ENCODE measurements around the gene PTPRK.

GRCh38 chr6:127969701-127970100, 550.7 kb downstream of the PTPRK start:
- TF ChIP-seq, protein P1, sequence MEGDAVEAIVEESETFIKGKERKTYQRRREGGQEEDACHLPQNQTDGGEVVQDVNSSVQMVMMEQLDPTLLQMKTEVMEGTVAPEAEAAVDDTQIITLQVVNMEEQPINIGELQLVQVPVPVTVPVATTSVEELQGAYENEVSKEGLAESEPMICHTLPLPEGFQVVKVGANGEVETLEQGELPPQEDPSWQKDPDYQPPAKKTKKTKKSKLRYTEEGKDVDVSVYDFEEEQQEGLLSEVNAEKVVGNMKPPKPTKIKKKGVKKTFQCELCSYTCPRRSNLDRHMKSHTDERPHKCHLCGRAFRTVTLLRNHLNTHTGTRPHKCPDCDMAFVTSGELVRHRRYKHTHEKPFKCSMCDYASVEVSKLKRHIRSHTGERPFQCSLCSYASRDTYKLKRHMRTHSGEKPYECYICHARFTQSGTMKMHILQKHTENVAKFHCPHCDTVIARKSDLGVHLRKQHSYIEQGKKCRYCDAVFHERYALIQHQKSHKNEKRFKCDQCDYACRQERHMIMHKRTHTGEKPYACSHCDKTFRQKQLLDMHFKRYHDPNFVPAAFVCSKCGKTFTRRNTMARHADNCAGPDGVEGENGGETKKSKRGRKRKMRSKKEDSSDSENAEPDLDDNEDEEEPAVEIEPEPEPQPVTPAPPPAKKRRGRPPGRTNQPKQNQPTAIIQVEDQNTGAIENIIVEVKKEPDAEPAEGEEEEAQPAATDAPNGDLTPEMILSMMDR (conservative IDR thresholded peaks at IDR 0.05 in 1 of 2, IDR thresholded peaks at IDR 0.05 in 1 of 2; ENCODE audit: extremely low read depth in 1 of 2, insufficient read depth in 1 of 2, low read depth in 1 of 2, low read length in 2 of 2): no peak
- TF ChIP-seq EZH2 (IDR thresholded peaks at IDR 0.05; ENCODE audit: borderline replicate concordance, low read length): no peak
